ENCODE results near the gene POLR3F. TPM values are rescaled to one million over a fixed set of nuclear protein-coding genes. Genes with fewer than 3 reads are reported as not detected.

POLR3F gene
- total and polyA plus RNA-seq, 9 of the 15 experiments (the other 6 are each of a cell fraction or from before 2014, with no cell fraction given), result 7.0 to 15.0 (median 9.6) TPM

DNA sequence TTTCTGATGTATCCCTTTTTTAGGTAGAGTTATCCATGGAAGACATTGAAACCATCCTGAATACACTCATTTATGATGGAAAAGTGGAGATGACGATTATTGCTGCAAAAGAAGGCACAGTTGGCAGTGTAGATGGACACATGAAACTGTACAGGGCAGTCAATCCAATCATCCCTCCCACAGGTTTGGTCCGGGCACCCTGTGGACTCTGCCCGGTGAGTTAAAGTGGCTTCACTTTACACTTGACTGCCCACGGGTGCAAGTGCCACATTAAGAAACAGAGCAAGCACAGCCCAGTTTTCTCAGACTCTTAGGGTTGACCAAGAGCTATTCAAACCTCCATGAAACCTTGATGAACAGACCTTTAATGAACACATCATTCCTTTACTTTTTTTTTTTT, 14.4 kb downstream of the POLR3F start:
- Histone ChIP-seq H3K9me3 (replicated peaks; ENCODE audit: control insufficient read depth, insufficient read depth, low read depth, low read length) (no peaks in the 10 kb centered on the region), H3K27ac (ENCODE audit: extremely low read depth, low read depth, low read length) (no peak overlapping the region), H3K4me1 (replicated peaks in 1 of 2; ENCODE audit: control insufficient read depth in 2 of 2, insufficient read depth in 2 of 2, low read length in 2 of 2) (no peaks in the 10 kb centered on the region), H4K20me1 (replicated peaks; ENCODE audit: control insufficient read depth, insufficient read depth, low read length) (no peaks in the 10 kb centered on the region), H3K27me3 (ENCODE audit: control insufficient read depth in 2 of 2, insufficient read depth in 2 of 2, low read length in 2 of 2) (no peaks in the 10 kb centered on the region), H3K4me3 (no peak overlapping the region), H3K9me1 (ENCODE audit: control insufficient read depth, insufficient read depth, low read length) (no peaks in the 10 kb centered on the region), H3K36me3 (ENCODE audit: control insufficient read depth, insufficient read depth, low read length) (peaks cover 45% of the 10 kb centered on the region; the same call in 2 of the 3 replicates), H2AFZ (ENCODE audit: low read depth, low read length) (no peak overlapping the region), H3K9ac (ENCODE audit: insufficient read depth in 1 of 2, low read depth in 2 of 2, low read length in 2 of 2) (no peak overlapping the region), H3K79me2 (ENCODE audit: control insufficient read depth, insufficient read depth, low read length) (no peaks in the 10 kb centered on the region), H3K4me2 (ENCODE audit: insufficient read depth, low read length) (no peak overlapping the region)
- in situ Hi-C loops (cut with MboI), result no loop called here
- CTCF ChIA-PET (ENCODE audit: low intra/inter-chr PET ratio), result no interaction called here
- ATAC-seq, result no peak
- WGBS (ENCODE audit: insufficient coverage, low coverage, missing lambda C conversion rate), result 75% methylated on average over 4 of the region's 4 CpGs
- TF ChIP-seq COPS2 (conservative IDR thresholded peaks at IDR 0.05) (no peak), JUND (IDR thresholded peaks at IDR 0.05; ENCODE audit: borderline replicate concordance, low read depth, low read length) (no peak), JUND (tag; IDR thresholded peaks at IDR 0.05; ENCODE audit: borderline replicate concordance, low read depth, low read length) (no peak), HNRNPL (IDR thresholded peaks at IDR 0.05; ENCODE audit: low read depth, low read length) (no peak), DACH1 (IDR thresholded peaks at IDR 0.05; ENCODE audit: partially characterized antibody) (no peak), KLF6 (CRISPR knock-in tag; IDR thresholded peaks at IDR 0.05; ENCODE audit: borderline replicate concordance) (no peak)
- TF ChIP-seq, protein P1, sequence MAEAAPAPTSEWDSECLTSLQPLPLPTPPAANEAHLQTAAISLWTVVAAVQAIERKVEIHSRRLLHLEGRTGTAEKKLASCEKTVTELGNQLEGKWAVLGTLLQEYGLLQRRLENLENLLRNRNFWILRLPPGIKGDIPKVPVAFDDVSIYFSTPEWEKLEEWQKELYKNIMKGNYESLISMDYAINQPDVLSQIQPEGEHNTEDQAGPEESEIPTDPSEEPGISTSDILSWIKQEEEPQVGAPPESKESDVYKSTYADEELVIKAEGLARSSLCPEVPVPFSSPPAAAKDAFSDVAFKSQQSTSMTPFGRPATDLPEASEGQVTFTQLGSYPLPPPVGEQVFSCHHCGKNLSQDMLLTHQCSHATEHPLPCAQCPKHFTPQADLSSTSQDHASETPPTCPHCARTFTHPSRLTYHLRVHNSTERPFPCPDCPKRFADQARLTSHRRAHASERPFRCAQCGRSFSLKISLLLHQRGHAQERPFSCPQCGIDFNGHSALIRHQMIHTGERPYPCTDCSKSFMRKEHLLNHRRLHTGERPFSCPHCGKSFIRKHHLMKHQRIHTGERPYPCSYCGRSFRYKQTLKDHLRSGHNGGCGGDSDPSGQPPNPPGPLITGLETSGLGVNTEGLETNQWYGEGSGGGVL (CRISPR knock-in tag; IDR thresholded peaks at IDR 0.05), result no peak
- TF ChIP-seq, protein P2, sequence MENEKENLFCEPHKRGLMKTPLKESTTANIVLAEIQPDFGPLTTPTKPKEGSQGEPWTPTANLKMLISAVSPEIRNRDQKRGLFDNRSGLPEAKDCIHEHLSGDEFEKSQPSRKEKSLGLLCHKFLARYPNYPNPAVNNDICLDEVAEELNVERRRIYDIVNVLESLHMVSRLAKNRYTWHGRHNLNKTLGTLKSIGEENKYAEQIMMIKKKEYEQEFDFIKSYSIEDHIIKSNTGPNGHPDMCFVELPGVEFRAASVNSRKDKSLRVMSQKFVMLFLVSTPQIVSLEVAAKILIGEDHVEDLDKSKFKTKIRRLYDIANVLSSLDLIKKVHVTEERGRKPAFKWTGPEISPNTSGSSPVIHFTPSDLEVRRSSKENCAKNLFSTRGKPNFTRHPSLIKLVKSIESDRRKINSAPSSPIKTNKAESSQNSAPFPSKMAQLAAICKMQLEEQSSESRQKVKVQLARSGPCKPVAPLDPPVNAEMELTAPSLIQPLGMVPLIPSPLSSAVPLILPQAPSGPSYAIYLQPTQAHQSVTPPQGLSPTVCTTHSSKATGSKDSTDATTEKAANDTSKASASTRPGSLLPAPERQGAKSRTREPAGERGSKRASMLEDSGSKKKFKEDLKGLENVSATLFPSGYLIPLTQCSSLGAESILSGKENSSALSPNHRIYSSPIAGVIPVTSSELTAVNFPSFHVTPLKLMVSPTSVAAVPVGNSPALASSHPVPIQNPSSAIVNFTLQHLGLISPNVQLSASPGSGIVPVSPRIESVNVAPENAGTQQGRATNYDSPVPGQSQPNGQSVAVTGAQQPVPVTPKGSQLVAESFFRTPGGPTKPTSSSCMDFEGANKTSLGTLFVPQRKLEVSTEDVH (IDR thresholded peaks at IDR 0.05; ENCODE audit: low read depth, partially characterized antibody), result no peak
- POLR2A ChIA-PET, result no interaction called here
- BruUV-seq (replicated peaks), result no TSS peak
- FAIRE-seq, result no peak
- no peak for DNase-seq (ENCODE audit: extremely low read depth in 1 of 4, low spot score in 3 of 4)
- intact Hi-C loops (cut with micrococcal nuclease), result no loop called here
